HepG2 (cell line): ENCODE results near the gene AGBL3. TPM values are rescaled to one million over a fixed set of nuclear protein-coding genes. Genes with fewer than 3 reads are reported as not detected.

Source experiments
- IKZF4 ChIP-seq: sonication (generic); formaldehyde crosslinking; IDR thresholded peaks from 2 replicates; pipeline ENCODE4 v1.5.1; 2020; ENCODE audit warnings: borderline replicate concordance, mild to moderate bottlenecking, low read depth, missing genetic modification reagents; ENCODE audit errors: not compliant biosample characterization
- MYC ChIP-seq: sonication (generic); formaldehyde crosslinking; IDR thresholded peaks from 2 replicates; pipeline ENCODE4 v1.9.0; 2021; ENCODE audit warnings: missing genetic modification reagents, borderline replicate concordance
- NFATC3 ChIP-seq: sonication (generic); formaldehyde crosslinking; IDR thresholded peaks from 2 replicates; pipeline ENCODE4 v1.5.1; 2020; ENCODE audit warnings: mild to moderate bottlenecking, missing genetic modification reagents
- RNF219 ChIP-seq: sonication (generic); formaldehyde crosslinking; IDR thresholded peaks from 2 replicates; pipeline ENCODE4 v1.5.0; 2020; ENCODE audit warnings: mild to moderate bottlenecking, missing genetic modification reagents
- SNAPC2 ChIP-seq: sonication (generic); formaldehyde crosslinking; IDR thresholded peaks from 2 replicates; pipeline ENCODE4 v1.8.1; 2022; ENCODE audit warnings: mild to moderate bottlenecking, missing genetic modification reagents
- SP5 ChIP-seq: IDR thresholded peaks from 2 replicates; pipeline ENCODE4 v1.6.1; 2016; ENCODE audit warnings: low read depth, borderline replicate concordance
- SRF ChIP-seq: IDR thresholded peaks from 2 replicates; pipeline ENCODE4 v1.6.1; 2011; ENCODE audit warnings: mild to moderate bottlenecking, low read depth, low read length, moderate library complexity
- ZBTB39 ChIP-seq: sonication (generic); formaldehyde crosslinking; IDR thresholded peaks from 2 replicates; pipeline ENCODE4 v1.5.0; 2020; ENCODE audit warnings: missing genetic modification reagents
- ZNF10 ChIP-seq: sonication (generic); formaldehyde crosslinking; IDR thresholded peaks from 2 replicates; pipeline ENCODE4 v1.4.0; 2020; ENCODE audit warnings: mild to moderate bottlenecking, low read depth, missing genetic modification reagents, borderline replicate concordance
- ZNF280D ChIP-seq: sonication (generic); formaldehyde crosslinking; IDR thresholded peaks from 2 replicates; pipeline ENCODE4 v1.5.1; 2020; ENCODE audit warnings: mild to moderate bottlenecking, missing genetic modification reagents
- ZNF512 ChIP-seq: sonication (generic); formaldehyde crosslinking; IDR thresholded peaks from 2 replicates; pipeline ENCODE4 v1.4.0; 2020; ENCODE audit warnings: mild to moderate bottlenecking, missing genetic modification reagents
- ZNF629 ChIP-seq: sonication (generic); formaldehyde crosslinking; conservative IDR thresholded peaks from 2 replicates; pipeline ENCODE4 v1.5.0; 2020; ENCODE audit warnings: missing genetic modification reagents
- polyA plus RNA-seq, 8 experiments: library from polyadenylated mRNA; depleted of rRNA in 3 of 8; stranded (reverse) in 7 of 8; unstranded in 1 of 8; fragments of >200 nt; fragmentation: Illumina TruSeq in 4 of 8; extraction: Trizol in 4 of 8; gene quantifications; 2 replicates each; pipeline versions ENCODE4 v1.2.1 to v1.2.3, GENCODE V29; 2011 to 2016; ENCODE audit warnings: low read depth in 4 of 8, missing spikeins in 1 of 8, mixed read lengths in 1 of 8; ENCODE audit not compliant: insufficient read depth in 1 of 8
- total RNA-seq, 5 experiments: library from RNA; depleted of rRNA; stranded (reverse); fragments of >200 nt; fragmentation: Illumina TruSeq; extraction: Trizol; gene quantifications; 2 replicates each; pipeline ENCODE4 v1.2.3, GENCODE V29; 2016; ENCODE audit warnings: low read depth in 1 of 5
- TF ChIP-seq, protein P1 (sequence below): sonication (generic); formaldehyde crosslinking; IDR thresholded peaks from 2 replicates; pipeline ENCODE4 v1.5.1; 2020; ENCODE audit warnings: missing genetic modification reagents, mild to moderate bottlenecking, borderline replicate concordance
- TF ChIP-seq, protein P2 (sequence below): sonication (generic); formaldehyde crosslinking; IDR thresholded peaks from 2 replicates; pipeline ENCODE4 v1.4.0; 2020; ENCODE audit warnings: missing genetic modification reagents

AGBL3 gene
- total and polyA plus RNA-seq, 2 of the 13 experiments (the other 11 are each of a cell fraction or from before 2014, with no cell fraction given) = 2.2 to 7.2 TPM

DNA sequence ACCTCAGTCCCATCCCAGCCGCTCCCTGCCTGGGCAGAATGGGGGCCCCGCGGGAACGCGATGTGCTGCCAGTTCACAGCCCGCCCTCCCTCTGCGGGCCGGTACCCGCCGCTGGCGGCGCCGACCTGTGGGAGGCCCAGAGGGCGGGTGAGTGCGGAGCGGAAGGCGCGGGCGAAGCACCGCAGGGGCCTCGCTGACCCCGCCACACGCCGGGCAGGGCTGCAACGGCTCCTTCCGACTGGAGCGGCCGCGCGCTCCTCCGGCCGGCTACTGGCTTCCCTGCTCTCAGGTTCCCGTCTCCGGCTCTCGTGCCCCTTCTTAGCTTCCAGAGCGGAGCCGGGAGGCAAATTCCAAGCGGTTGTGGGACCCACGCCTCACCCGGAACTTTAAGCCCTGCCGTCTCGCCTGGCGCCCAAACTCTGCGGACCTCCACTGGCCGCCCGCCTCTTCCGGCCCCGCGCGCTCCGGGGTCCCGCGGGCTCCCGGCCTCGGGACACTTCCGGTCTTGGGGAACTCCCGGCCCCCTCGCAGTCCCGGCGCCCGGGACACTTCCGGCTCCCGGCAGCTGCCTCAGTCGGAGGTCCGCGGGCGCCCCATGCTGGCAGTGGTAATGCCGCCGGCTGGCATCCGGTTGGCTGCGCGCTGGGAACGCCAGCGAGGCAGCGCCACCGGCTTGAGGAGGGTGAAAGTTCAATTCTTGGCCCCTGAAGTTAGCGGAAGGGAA lies 184.1 kb downstream of the AGBL3 start, which contains the start of gene CYREN (continued):
- TF ChIP-seq ZBTB39 (CRISPR knock-in tag) = no peak; the same call in 1 of the 2 replicates
- no peak for TF ChIP-seq ZNF10 (CRISPR knock-in tag)
- no peak; the same call in 1 of the 2 replicates for TF ChIP-seq SP5
- TF ChIP-seq, protein P1, sequence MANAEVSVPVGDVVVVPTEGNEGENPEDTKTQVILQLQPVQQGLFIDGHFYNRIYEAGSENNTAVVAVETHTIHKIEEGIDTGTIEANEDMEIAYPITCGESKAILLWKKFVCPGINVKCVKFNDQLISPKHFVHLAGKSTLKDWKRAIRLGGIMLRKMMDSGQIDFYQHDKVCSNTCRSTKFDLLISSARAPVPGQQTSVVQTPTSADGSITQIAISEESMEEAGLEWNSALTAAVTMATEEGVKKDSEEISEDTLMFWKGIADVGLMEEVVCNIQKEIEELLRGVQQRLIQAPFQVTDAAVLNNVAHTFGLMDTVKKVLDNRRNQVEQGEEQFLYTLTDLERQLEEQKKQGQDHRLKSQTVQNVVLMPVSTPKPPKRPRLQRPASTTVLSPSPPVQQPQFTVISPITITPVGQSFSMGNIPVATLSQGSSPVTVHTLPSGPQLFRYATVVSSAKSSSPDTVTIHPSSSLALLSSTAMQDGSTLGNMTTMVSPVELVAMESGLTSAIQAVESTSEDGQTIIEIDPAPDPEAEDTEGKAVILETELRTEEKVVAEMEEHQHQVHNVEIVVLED (CRISPR knock-in tag) = peak; percentile 84; the same call in 1 of the 2 replicates
- no peak; the same call in 1 of the 2 replicates for TF ChIP-seq ZNF629 (CRISPR knock-in tag)
- peak; percentile 90 for TF ChIP-seq IKZF4
- no peak for TF ChIP-seq ZNF512
- TF ChIP-seq SNAPC2 (CRISPR knock-in tag) = peak; percentile 55; the same call in 1 of the 2 replicates
- TF ChIP-seq SRF = no peak
- TF ChIP-seq NFATC3 = peak; percentile 67; the same call in 1 of the 2 replicates
- no peak for TF ChIP-seq RNF219 (CRISPR knock-in tag)
- TF ChIP-seq ZNF280D = peak; percentile 44; the same call in 1 of the 2 replicates
- peak; percentile 83; the same call in 1 of the 2 replicates for TF ChIP-seq MYC
- TF ChIP-seq, protein P2, sequence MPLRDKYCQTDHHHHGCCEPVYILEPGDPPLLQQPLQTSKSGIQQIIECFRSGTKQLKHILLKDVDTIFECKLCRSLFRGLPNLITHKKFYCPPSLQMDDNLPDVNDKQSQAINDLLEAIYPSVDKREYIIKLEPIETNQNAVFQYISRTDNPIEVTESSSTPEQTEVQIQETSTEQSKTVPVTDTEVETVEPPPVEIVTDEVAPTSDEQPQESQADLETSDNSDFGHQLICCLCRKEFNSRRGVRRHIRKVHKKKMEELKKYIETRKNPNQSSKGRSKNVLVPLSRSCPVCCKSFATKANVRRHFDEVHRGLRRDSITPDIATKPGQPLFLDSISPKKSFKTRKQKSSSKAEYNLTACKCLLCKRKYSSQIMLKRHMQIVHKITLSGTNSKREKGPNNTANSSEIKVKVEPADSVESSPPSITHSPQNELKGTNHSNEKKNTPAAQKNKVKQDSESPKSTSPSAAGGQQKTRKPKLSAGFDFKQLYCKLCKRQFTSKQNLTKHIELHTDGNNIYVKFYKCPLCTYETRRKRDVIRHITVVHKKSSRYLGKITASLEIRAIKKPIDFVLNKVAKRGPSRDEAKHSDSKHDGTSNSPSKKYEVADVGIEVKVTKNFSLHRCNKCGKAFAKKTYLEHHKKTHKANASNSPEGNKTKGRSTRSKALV (CRISPR knock-in tag) = peak; percentile 76
